Transverse colon (tissue), 4 donors: ENCODE results near the gene TNS1. TPM values are rescaled to one million over a fixed set of nuclear protein-coding genes. Genes with fewer than 3 reads are reported as not detected.

ENCODE experiments used
- DNase-seq: peaks from one replicate; pipeline ENCODE4 v3.0.0-alpha.2; 2019
- H3K27ac ChIP-seq, 4 donors: fragments of 200-600 bp; sonication (generic); 2 replicates each; pipeline ENCODE4 v1.5.1; 2016 to 2018; ENCODE audit warnings: inconsistent platforms in 4 of 4
- H3K27me3 ChIP-seq: fragments of 200-600 bp; sonication (generic); 2 replicates; pipeline ENCODE4 v1.5.1; 2017; ENCODE audit warnings: inconsistent platforms
- H3K36me3 ChIP-seq, 4 donors: fragments of 200-600 bp; sonication (generic); 2 replicates each; pipeline ENCODE4 v1.5.1; 2017 to 2019; ENCODE audit warnings: inconsistent platforms in 4 of 4
- H3K4me1 ChIP-seq, 4 donors: fragments of 200-600 bp; sonication (generic); 2 replicates each; pipeline ENCODE4 v1.5.1; 2017 to 2020; ENCODE audit warnings: inconsistent platforms in 4 of 4
- H3K4me3 ChIP-seq, 4 donors: fragments of 200-600 bp; sonication (generic); 1 replicate in 1 of 4; 2 replicates in 3 of 4; pipeline versions ENCODE4 v1.5.1 to v1.6.1; 2017 to 2019; ENCODE audit warnings: inconsistent platforms in 4 of 4
- H3K9me3 ChIP-seq, 2 donors: fragments of 200-600 bp; sonication (generic); 2 replicates each; pipeline ENCODE4 v1.5.1; 2017 to 2019; ENCODE audit warnings: inconsistent platforms in 2 of 2
- CTCF ChIP-seq, 5 experiments: fragments of 200-600 bp in 3 of 5; fragments of 450-650 bp in 2 of 5; sonication (generic) in 3 of 5; IDR thresholded peaks; 1 replicate in 2 of 5; 2 replicates in 3 of 5; pipeline ENCODE4 v1.5.1; 2016 to 2017; ENCODE audit warnings: antibody characterized with exemption in 5 of 5, inconsistent platforms in 3 of 5, mild to moderate bottlenecking in 2 of 5, moderate library complexity in 1 of 5
- EP300 ChIP-seq: sonication (generic); formaldehyde crosslinking; IDR thresholded peaks from one replicate; pipeline ENCODE4 v1.6.1; 2017; ENCODE audit warnings: antibody characterized with exemption, low read depth
- POLR2A ChIP-seq: fragments of 450-650 bp; IDR thresholded peaks from one replicate; pipeline ENCODE4 v1.6.1; 2016; ENCODE audit warnings: antibody characterized with exemption, mild to moderate bottlenecking, moderate library complexity
- POLR2AphosphoS5 ChIP-seq, 3 donors: sonication (generic); formaldehyde crosslinking; IDR thresholded peaks; one replicate each; pipeline ENCODE4 v1.6.1; 2016; ENCODE audit warnings: antibody characterized with exemption in 3 of 3
- WGBS, 2 donors: methylation state at CpG; one replicate each; pipeline ENCODE4 v1.1.5; 2018; ENCODE audit warnings: low coverage in 1 of 2; 5-methylcytosine and 5-hydroxymethylcytosine counted together
- in situ Hi-C, 4 donors: fragments of 200-750 bp; cut with MboI; loops; one replicate each; pipeline versions ENCODE4 v1.15.0 to v1.15.1; 2017; ENCODE audit warnings: low sequenced_read_pairs in 3 of 4, low pct_ligation_motif_present in 1 of 4, low pct_unique_long_range_greater_than_20kb in 1 of 4
- intact Hi-C: fragments of 100-400 bp; cut with DNase I; formaldehyde crosslinking; loops from one replicate; pipeline ENCODE4 v1.15.1; 2023; ENCODE audit warnings: low total_unique reads
- total RNA-seq, 4 donors: library from RNA; depleted of rRNA; stranded (reverse); fragments of >200 nt; gene quantifications; one replicate each; pipeline ENCODE4 v1.1.0, GENCODE V29; 2016

TNS1 gene
- total RNA-seq, 4 donors from 2014 or later, result 101 to 487 (median 231) TPM

GRCh38 chr2:217922101-217923006 lies 80.4 kb downstream of the TNS1 start:
- intact Hi-C loops, result loop anchor here (2.0 to 10.0 kb wide), 2 partner anchors 20 to 52 kb away; no protein-coding TSS in a partner anchor
- H3K4me1 ChIP-seq, result peaks cover 31 to 88% (median 48%) of the 10 kb centered on the region in 4 donors
- peak in 1 of 5 experiments; percentile 12 for TF ChIP-seq CTCF (IDR thresholded peaks at IDR 0.05)
- TF ChIP-seq POLR2AphosphoS5 (IDR thresholded peaks at IDR 0.05), result peak in 1 of 3 donors; percentile 23
- TF ChIP-seq EP300, result no peak
- peak; percentile 13 for TF ChIP-seq POLR2A

GRCh38 chr2:217920879-217921603 lies 81.8 kb downstream of the TNS1 start:
- no peak overlapping the region for H3K4me3 ChIP-seq
- DNase-seq, result no peak
- no peaks in the 10 kb centered on the region for H3K36me3 ChIP-seq
- TF ChIP-seq POLR2AphosphoS5 (IDR thresholded peaks at IDR 0.05) (peak in 2 of 3 donors; percentile 9 to 70), CTCF (IDR thresholded peaks at IDR 0.05) (no peak), EP300 (peak; percentile 64)
- H3K27me3 ChIP-seq, result no peaks in the 10 kb centered on the region
- peak overlapping the region; percentile 85 to 95 (median 89) for H3K27ac ChIP-seq
- WGBS, 2 donors, result 52 to 53% methylated on average over 3 to 8 of the region's 8 CpGs
- no peaks in the 10 kb centered on the region for H3K9me3 ChIP-seq
- in situ Hi-C loops (no loop called here), intact Hi-C loops (loop anchor here (10.0 kb wide), 1 partner anchor 54 kb away; no protein-coding TSS in a partner anchor)
- H3K4me1 ChIP-seq, result peaks cover 28 to 89% (median 42%) of the 10 kb centered on the region in 4 donors

More at GRCh38 chr2:217922101-217923006, 80.4 kb downstream of the TNS1 start:
- H3K27ac ChIP-seq, result peak overlapping the region; percentile 85 to 95 (median 89)
- DNase-seq, result no peak
- WGBS, 2 donors, result 57 to 61% methylated on average over 5 to 19 of the region's 19 CpGs
- no peaks in the 10 kb centered on the region for H3K9me3 ChIP-seq
- no peaks in the 10 kb centered on the region for H3K27me3 ChIP-seq
- no peaks in the 10 kb centered on the region for H3K36me3 ChIP-seq
- H3K4me3 ChIP-seq, result no peak overlapping the region
- in situ Hi-C loops, result no loop called here

- H3K4me3 ChIP-seq, result no peak overlapping the region
- H3K36me3 ChIP-seq, result no peaks in the 10 kb centered on the region
- in situ Hi-C loops (no loop called here), intact Hi-C loops (loop anchor here (10.0 kb wide), 1 partner anchor 55 kb away; no protein-coding TSS in a partner anchor)
- no peak for DNase-seq
- H3K4me1 ChIP-seq, result peaks cover 28 to 90% (median 51%) of the 10 kb centered on the region in 4 donors
- TF ChIP-seq EP300, result no peak
- TF ChIP-seq POLR2AphosphoS5 (IDR thresholded peaks at IDR 0.05), result peak in 2 of 3 donors; percentile 46 to 55
- WGBS, 2 donors, result 72% methylated on average over 13 of the region's 13 CpGs; no CpG with 5 or more reads in 1 of the 2 donors
- no peaks in the 10 kb centered on the region for H3K27me3 ChIP-seq
- no peaks in the 10 kb centered on the region for H3K9me3 ChIP-seq
- H3K27ac ChIP-seq, result peak overlapping the region; percentile 85 to 95 (median 89)
These were observed 82.9 kb downstream of the TNS1 start for GRCh38 chr2:217919781-217920351.

GRCh38 chr2:217919204-217919603 lies 83.6 kb downstream of the TNS1 start:
- no peaks in the 10 kb centered on the region for H3K9me3 ChIP-seq
- no peak for TF ChIP-seq POLR2A
- TF ChIP-seq EP300, result no peak
- TF ChIP-seq POLR2AphosphoS5 (IDR thresholded peaks at IDR 0.05), result no peak
- TF ChIP-seq CTCF (IDR thresholded peaks at IDR 0.05), result no peak
- peak overlapping the region; percentile 85 to 95 (median 89) for H3K27ac ChIP-seq
- WGBS, 2 donors, result 55% methylated on average over 8 of the region's 8 CpGs; no CpG with 5 or more reads in 1 of the 2 donors
- H3K4me3 ChIP-seq, result no peak overlapping the region
- peaks cover 33 to 94% (median 58%) of the 10 kb centered on the region in 4 donors for H3K4me1 ChIP-seq
- no peaks in the 10 kb centered on the region for H3K27me3 ChIP-seq
- intact Hi-C loops, result no loop called here
- no peak for DNase-seq
- no peaks in the 10 kb centered on the region for H3K36me3 ChIP-seq
- in situ Hi-C loops, result no loop called here
